Left lung (tissue), 14 donors: ENCODE results near the gene ANKRD13B. TPM values are rescaled to one million over a fixed set of nuclear protein-coding genes. Genes with fewer than 3 reads are reported as not detected.

Source experiments
- ATAC-seq: fragments of 200-7000 bp; cut with Tn5 transposase; one replicate; pipeline ENCODE4 v1.9.1; 2020; ENCODE audit warnings: moderate library complexity
- DNase-seq, 4 donors: peaks; one replicate each; pipeline ENCODE4 v3.0.0-alpha.2; 2013 to 2020
- H3K27ac ChIP-seq, 2 donors: fragments of 200-600 bp; sonication (generic) in 1 of 2; one replicate each; pipeline versions ENCODE4 v1.5.0 to v1.8.0; 2020 to 2021
- H3K27me3 ChIP-seq, 2 donors: fragments of 200-600 bp; sonication (generic) in 1 of 2; one replicate each; pipeline versions ENCODE4 v1.5.0 to v1.8.0; 2020 to 2021
- H3K36me3 ChIP-seq, 2 donors: fragments of 200-600 bp; sonication (generic) in 1 of 2; one replicate each; pipeline versions ENCODE4 v1.5.0 to v1.8.0; 2020 to 2021
- H3K4me1 ChIP-seq, 2 donors: fragments of 200-600 bp; one replicate each; pipeline ENCODE4 v1.8.0; 2021
- H3K4me3 ChIP-seq, 2 donors: fragments of 200-600 bp; sonication (generic) in 1 of 2; one replicate each; pipeline versions ENCODE4 v1.5.0 to v1.8.0; 2020 to 2021; ENCODE audit warnings: mild to moderate bottlenecking in 1 of 2
- H3K9me3 ChIP-seq, 2 donors: fragments of 200-600 bp; sonication (generic) in 1 of 2; one replicate each; pipeline versions ENCODE4 v1.5.0 to v1.8.0; 2020 to 2021
- intact Hi-C, 2 donors: fragments of 100-400 bp; cut with DNase I; formaldehyde crosslinking; loops; one replicate each; pipeline versions ENCODE4 v1.11.2 to v1.14.2; 2022
- long read RNA-seq, 12 donors: library from polyadenylated mRNA in 2 of 12; unstranded in 2 of 12; transcript quantifications; one replicate each; pipeline ENCODE4 v2.0.0 and lab custom pipeline, GENCODE V29; 2019 to 2026
- polyA plus RNA-seq, 6 donors: library from polyadenylated mRNA; unstranded; fragments of 120-200 nt; gene quantifications; one replicate each; pipeline ENCODE4 v1.2.1, GENCODE V29; 2013; ENCODE audit not compliant: insufficient read length in 6 of 6
- total RNA-seq, 2 donors: library from RNA; stranded (reverse); fragmentation: NEBNext Ultra II Directional; extraction: Animal tissue kit (Norgen Biotek cat#: 25700); gene quantifications; one replicate each; pipeline ENCODE4 v1.2.1, GENCODE V29; 2021
- TF ChIP-seq, protein P1 (sequence below), 2 donors: fragments of 200-600 bp; sonication (generic) in 1 of 2; IDR thresholded peaks; one replicate each; pipeline versions ENCODE4 v1.5.0 to v1.8.0; 2021; ENCODE audit warnings: antibody characterized with exemption in 2 of 2
- donor health status: DM: no; HTN: yes; CAD: no.
- donor health status: DM: no; HTN: no; CAD: no.

Gene ANKRD13B
- total RNA-seq (10 to 100 TPM in 1 of 2 donors, 1 to 10 TPM in 1; 8.8 to 10.2 TPM), polyA plus RNA-seq (10 to 100 TPM in 3 of 6 donors, 1 to 10 TPM in 3; 7.7 to 14.3 (median 9.6) TPM)
- long read RNA-seq, donor 1 = 0 reads
- long read RNA-seq, donor 2, partial matches to known transcripts = 19 of 22 reads
- long read RNA-seq, donor 2, other reads (novel, unspliced or antisense) = 0 of 22 reads
- long read RNA-seq, donor 3, partial matches to known transcripts = 12 of 13 reads
- long read RNA-seq, donor 3, other reads (novel, unspliced or antisense) = 0 of 13 reads
- long read RNA-seq, donor 4 = 0 reads
- long read RNA-seq, donor 5 = 0 reads
- long read RNA-seq, donor 6 = 0 reads
- long read RNA-seq, donor 7 = 0 reads
- long read RNA-seq, donor 8 = 0 reads
- long read RNA-seq, donor 9 = 0 reads
- long read RNA-seq, donor 10 = 0 reads
- long read RNA-seq, donor 11 = 0 reads
- long read RNA-seq, donor 12, partial matches to known transcripts = 15 of 15 reads
- long read RNA-seq, donor 12, other reads (novel, unspliced or antisense) = 0 of 15 reads

DNA sequence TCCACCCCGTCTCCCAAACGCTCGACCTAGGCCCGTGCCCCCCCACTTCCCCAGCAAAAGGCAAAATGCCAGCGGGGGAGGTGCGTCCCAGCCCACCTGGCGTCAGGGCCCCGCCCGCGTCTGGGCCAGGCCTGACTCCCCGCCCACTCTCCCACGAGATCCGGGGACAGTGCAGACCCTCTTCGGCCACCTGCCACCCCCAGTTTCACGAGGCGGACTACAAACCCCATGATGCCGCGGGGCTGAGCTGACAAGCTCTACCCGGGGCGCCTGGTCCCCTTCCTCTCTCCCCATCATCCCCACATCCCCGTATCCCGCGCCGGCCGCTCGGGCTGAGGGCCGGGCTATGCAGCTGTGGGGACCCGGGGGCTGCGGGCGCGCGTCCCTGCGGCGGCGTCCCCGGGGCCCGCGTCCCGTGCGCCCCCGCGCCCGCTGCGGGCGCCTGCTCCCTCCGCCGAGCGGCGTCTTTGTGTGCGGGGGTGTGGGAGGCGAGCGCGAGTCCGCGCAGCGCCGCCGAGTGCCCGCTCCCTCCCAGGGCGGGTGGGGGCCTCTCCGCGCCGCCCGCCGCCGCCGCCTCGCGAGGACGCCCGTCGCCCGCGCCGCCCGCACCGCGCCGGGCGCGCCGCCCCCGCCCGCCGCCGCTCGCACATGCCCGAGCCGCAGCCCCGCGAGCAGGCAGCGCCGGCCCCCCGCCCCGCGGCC lies at the start of gene ANKRD13B:
ANKRD13B (plus strand) TSS at position 283 of the 702 bp plus-strand sequence. CDS start 490 bp downstream, outside the sequence.
- Histone ChIP-seq H3K36me3 (no peaks in the 10 kb centered on the region), H3K4me3 (peak within 1 kb of the TSS; percentile 53 to 68), H3K4me1 (peaks cover 33 to 53% of the 10 kb centered on the region in 2 donors), H3K27me3 (peaks cover 0 to 46% of the 10 kb centered on the region in 2 donors), H3K9me3 (no peaks in the 10 kb centered on the region), H3K27ac (peak within 1 kb of the TSS; percentile 73 to 80)
- DNase-seq (no peak), ATAC-seq (peak; percentile 2)
- TF ChIP-seq, protein P1, sequence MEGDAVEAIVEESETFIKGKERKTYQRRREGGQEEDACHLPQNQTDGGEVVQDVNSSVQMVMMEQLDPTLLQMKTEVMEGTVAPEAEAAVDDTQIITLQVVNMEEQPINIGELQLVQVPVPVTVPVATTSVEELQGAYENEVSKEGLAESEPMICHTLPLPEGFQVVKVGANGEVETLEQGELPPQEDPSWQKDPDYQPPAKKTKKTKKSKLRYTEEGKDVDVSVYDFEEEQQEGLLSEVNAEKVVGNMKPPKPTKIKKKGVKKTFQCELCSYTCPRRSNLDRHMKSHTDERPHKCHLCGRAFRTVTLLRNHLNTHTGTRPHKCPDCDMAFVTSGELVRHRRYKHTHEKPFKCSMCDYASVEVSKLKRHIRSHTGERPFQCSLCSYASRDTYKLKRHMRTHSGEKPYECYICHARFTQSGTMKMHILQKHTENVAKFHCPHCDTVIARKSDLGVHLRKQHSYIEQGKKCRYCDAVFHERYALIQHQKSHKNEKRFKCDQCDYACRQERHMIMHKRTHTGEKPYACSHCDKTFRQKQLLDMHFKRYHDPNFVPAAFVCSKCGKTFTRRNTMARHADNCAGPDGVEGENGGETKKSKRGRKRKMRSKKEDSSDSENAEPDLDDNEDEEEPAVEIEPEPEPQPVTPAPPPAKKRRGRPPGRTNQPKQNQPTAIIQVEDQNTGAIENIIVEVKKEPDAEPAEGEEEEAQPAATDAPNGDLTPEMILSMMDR (IDR thresholded peaks at IDR 0.05) = no peak
- intact Hi-C loops = no loop called here

DNA sequence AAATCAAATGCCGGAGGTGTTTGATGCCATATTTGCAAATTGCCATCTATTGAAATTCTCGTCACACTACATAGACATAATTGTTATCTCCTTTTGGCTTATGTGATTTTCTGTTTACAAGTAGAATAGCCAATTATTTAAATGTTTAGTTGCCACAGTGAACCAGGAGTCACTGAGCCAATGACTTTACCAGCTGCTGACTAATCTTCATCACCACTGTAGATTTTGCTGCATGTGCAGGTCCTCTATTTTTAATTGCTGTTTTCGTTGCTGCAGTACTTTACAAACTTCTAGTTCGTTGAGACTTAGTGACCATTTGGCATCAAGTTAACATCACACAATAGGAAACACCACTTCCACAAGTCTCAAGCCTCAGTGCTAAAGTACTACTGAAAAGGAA lies 48.9 kb upstream of the ANKRD13B start:
- intact Hi-C loops = no loop called here
- DNase-seq (peak in 1 of 4 donors; percentile 40), ATAC-seq (no peak)
- Histone ChIP-seq H3K27me3 (no peaks in the 10 kb centered on the region), H3K27ac (no peak overlapping the region), H3K4me1 (no peaks in the 10 kb centered on the region), H3K36me3 (peaks cover 0 to 64% of the 10 kb centered on the region in 2 donors), H3K9me3 (no peaks in the 10 kb centered on the region), H3K4me3 (no peak overlapping the region)
- TF ChIP-seq, protein P1 (IDR thresholded peaks at IDR 0.05) = no peak

DNA sequence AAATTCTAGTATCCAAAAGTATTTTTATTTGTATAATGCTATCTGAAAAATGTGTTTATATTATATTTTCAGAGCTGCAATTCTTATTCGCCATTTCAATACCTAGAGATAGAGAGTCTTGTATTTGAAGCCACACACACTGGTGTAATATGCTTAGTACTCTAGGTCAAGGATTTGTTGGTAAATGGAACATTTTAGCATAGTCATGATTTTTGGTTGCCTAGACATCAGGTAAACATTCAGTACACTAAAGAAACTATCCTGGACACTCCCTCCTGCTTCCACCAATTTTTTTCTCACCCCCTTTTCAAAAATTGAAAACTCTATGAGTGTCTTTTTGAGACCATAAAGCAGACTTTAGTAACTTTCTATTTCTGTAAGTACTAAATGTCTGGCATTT lies 46.8 kb upstream of the ANKRD13B start:
- Histone ChIP-seq H3K4me3 (no peak overlapping the region), H3K9me3 (no peaks in the 10 kb centered on the region), H3K4me1 (peaks cover 0 to 5% of the 10 kb centered on the region in 2 donors), H3K27me3 (no peaks in the 10 kb centered on the region), H3K36me3 (peaks cover 0 to 44% of the 10 kb centered on the region in 2 donors), H3K27ac (no peak overlapping the region)
- TF ChIP-seq, protein P1 (IDR thresholded peaks at IDR 0.05) = no peak
- DNase-seq (peak in 1 of 4 donors; percentile 24), ATAC-seq (peak; percentile 61)
- intact Hi-C loops = no loop called here

DNA sequence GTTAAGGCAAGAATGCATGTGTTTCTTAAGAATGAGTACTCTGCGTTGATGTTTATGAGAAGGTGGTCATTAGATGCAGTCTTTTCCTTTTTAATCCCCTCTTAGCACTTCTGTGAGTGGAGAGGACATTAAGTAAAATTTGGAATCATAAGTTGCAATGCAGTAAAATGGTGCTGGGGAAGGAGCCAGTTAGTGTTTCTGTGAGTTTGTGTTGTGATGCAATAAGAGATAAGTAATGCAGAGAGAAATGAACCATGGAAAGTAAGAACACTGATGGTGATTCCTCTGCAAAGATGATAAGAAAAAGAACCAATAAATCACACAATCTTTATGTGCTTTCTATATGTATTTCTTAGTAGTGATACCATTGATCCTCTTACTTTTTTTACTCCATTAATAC lies 46.1 kb upstream of the ANKRD13B start:
- Histone ChIP-seq H3K27me3 (no peaks in the 10 kb centered on the region), H3K27ac (no peak overlapping the region), H3K9me3 (no peaks in the 10 kb centered on the region), H3K4me3 (no peak overlapping the region), H3K4me1 (peaks cover 0 to 5% of the 10 kb centered on the region in 2 donors), H3K36me3 (peaks cover 0 to 36% of the 10 kb centered on the region in 2 donors)
- DNase-seq (peak in 1 of 4 donors; percentile 28), ATAC-seq (no peak)
- TF ChIP-seq, protein P1 (IDR thresholded peaks at IDR 0.05) = no peak
- intact Hi-C loops = no loop called here
